NOMO-1 treated with dmso at 0.1 percent for 144 hours (cell line): ENCODE results near the gene PEPD.

Experiments used
- DNase-seq: peaks from one replicate; lab custom pipeline; 2025; ENCODE audit not compliant: unreplicated experiment; lab: John Stamatoyannopoulos, UW

PEPD gene

DNA sequence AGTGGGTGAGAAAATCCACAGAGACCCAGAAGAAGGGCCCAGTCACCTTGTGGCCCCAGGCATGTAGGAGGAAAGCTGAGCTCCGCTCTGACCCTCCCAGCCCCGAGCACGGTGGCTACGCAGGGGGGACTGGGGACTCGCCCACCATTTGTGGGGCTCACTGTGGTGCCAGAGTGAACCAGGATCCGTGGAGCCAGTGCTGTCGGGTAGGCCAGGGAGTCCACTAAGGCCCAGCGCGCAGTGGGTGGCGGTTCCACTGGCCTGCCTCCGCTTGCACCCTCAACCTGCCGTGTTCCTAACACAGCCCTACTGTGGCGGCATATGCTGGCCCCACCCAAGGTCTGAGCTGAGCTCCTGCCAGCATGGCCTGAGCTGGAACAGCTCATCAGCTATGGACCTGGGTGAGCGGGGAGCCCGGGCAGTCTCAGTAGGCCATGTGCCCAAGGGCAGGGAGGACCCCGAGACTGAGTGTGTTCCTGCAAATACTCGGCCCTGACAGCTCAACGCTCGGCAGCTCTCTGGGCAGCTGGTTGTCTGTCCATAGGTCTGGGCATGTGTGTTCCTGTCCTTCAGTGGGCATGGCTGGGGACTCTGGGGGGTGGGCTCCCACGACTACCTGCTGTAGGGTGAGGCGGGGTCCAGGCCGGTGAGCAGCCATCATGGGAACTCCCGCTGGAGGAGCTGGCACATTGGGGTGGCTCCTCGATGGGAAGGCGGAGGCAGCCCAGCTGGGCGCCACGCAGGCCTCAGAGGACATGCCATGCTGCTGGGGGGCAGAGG, 111.5 kb downstream of the PEPD start:
- no peak for DNase-seq

GRCh38 chr19:33408538-33409434, 112.8 kb downstream of the PEPD start:
- no peak for DNase-seq

- DNase-seq, result no peak
These were observed 113.5 kb downstream of the PEPD start for GRCh38 chr19:33408116-33408515.

DNA sequence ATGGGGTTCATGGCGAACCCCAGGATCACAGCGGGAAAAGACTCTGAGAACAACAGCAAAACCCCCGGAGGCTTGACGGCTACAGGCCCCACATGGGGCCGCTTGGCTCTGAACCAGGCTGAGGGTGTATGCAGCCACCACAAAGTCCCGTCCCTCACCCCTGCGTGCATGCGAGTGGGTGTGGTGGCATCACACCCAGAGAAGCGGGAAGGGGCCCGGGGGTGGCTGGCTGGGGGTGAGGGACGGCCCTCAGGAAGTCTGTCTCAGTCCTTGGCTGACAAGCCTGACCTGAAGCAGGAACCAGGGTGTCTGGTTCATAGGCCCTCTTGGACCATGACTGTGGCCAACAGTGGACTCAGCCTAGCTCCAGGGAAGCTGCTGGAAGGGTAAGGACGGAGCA, 113.9 kb downstream of the PEPD start:
- no peak for DNase-seq

DNA sequence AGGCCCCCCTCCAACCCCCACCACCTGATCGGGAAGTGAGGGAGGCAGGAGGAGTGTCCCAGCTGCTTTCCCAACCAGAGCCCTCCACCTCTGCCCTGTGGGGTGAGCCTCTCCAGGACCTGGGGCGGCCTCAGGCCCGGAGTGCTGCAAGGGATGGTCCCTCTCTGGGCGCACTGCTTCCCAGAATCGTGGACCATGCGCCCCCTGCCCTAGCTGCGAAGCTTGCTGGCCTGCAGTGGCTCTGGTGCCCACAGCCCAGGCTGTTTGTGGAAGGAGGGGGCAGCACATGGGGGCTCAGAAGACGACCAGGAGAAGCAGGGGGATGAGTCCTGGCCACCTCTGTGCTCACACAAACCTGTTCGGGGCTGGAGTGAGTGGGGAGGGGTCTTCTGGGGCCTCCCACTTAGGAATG, 114.4 kb downstream of the PEPD start:
- no peak for DNase-seq

GRCh38 chr19:33406521-33407139, 115.0 kb downstream of the PEPD start:
- DNase-seq, result peak; percentile 36

GRCh38 chr19:33405553-33406461, 115.8 kb downstream of the PEPD start:
- DNase-seq, result no peak

- DNase-seq, result no peak
These were observed 116.4 kb downstream of the PEPD start for GRCh38 chr19:33405254-33405552.

DNA sequence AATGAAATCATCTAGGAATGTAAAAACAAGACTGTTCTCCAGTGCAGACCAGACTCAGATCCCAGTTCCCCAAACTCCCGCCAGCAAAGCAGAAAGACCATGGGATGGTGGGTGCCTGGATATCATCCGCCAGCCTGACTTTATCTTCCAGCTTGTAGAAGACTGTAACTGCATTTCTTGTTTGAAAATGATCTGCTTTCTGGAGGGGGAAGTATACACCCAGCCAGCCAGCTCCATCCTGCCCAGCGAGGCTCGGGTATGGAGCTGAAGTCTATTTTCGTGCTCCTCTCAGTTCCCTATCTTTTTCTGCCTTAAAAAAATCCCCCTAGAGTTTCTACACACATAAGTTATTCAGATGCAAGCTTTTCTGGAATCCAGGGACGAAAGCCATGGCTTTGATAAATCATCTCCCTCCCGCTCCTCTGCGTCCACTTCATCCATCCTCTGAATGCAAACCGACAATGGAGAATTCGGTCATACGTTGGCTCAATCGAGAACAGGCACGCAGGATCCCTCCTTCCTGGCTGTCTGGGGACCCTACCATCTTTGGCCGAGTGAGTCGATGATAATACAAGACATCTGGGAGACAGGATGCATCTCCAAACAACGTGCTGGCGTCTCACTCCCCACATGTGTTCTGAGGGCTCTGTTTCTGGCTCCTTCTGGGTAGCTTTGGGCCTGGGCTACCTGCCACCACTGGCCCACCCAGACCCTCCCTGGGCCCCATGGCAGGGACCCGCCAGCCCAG, 116.9 kb downstream of the PEPD start:
- DNase-seq, result peak; percentile 35

- no peak for DNase-seq
These were observed 117.7 kb downstream of the PEPD start for GRCh38 chr19:33403973-33404304.

- DNase-seq, result no peak
These were observed 118.2 kb downstream of the PEPD start for GRCh38 chr19:33403221-33403972.

- DNase-seq, result no peak
These were observed 119.0 kb downstream of the PEPD start for GRCh38 chr19:33402421-33403220.

DNA sequence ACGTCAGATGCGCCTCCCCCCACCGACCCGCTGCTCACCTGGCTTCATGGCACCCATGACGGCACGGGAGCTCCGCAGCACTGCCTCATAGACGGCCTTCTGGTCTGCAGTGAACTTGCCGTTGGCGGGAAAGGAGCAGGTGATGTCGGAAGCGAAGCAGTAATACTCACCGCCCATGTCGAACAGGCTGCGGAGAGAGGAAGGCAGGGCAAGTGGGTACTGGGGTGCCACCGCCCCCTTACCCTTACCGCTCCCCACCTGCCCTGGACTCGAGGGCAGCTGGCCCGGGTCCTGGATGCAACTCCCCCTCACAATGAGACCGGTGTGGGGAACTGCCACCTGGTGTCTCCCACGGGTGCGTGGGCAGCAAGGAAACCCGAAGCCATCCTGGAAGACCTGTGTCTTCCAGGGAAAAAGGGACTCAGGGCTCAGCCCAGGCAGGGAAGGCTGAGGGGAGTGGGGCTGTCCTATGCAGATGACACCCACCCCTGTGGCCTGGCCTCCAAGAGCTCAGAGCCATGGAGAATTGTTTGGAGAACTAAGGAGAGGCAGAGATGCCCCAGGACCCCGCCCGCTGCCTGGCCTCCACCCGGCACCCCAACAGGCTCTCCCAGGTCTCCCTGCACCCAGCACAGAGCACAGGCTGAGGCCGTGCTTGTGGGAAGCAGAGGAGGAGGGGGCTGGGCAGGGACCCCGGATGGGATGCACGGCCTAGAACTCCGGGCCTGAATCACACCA, 119.7 kb downstream of the PEPD start:
- DNase-seq, result no peak

DNA sequence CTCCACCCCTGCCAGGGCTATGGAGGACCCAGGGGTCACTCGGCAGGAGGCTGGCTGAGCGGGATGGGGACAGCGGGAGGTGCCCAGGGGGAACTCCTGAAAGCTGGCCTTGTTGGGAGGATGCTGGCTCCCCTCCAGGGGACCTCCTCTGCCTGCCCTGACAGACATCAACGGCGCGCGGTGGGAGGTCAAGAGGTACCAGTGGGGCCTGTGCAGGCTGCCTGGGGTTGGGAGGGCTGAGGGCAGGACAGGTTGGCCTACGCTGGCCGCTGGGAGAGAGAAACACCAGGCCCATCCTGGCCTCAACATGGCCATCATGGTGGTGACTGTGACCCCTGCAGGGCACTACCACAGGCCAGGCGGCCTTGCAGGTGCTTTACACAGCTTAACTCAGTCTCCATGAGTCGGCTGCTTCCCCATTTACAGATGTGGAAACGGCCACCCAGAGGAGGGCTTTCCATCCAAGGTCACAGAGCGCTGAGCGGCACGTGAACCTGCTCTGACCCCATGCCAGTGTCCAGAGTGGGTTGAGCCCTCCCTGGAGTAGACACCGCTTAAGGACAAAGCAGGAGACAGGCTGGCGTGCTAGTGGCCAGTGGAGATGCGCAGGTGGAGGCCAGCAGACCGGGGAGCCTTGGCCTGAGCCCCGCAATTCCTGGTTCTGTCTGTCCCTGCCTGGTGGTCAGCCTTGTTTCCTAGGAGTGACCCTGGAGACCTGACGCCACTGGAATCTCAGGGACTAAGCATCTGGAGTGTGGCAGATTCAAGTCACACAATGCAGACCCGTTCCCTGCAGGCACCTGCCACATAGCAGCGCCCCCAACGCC, 120.5 kb downstream of the PEPD start:
- no peak for DNase-seq

DNA sequence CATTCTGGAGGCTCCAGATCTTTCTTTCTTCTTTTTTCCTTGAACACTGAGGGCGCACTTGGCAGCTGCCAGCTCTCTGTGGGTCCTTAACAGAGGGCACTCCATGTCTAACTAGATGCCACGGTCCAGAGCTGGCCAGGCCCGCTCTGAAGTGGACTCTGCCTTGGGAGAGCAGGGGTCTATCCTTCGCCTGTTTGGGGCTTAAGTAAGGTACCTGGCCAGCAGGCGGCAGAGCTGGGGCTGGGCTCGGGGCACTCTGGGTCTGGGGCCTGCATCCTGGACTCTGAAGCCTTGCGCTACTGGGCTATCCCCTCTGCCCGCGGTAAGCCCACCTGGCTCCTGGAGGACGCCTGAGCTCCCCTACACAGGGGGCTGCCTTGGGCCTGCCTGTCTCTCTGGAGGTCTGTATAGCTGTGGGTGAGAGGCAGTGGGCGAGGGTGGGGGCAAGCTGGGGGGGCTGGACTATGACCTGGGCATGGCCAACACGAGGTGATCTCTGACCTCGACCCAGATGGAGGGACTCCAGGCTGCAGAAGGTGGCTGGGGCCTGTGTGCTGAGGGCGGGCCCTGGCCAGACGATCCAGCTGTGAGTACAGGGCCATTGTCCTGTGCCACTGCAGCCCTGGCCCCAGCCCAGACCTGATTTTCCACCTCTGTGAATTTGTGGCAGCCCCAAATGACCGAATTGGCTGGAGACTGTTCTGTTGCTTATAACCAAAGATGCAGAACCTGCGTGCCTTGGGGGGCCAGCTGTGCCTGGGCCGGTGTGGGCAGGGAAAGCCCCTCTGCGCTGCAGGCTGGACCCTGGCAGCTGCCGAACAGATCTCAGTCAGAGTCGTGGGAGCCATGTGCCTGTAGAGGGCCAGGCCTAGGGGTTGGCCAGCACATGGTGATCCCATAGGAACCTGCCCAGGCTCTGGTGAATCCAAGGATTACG, 121.6 kb downstream of the PEPD start:
- no peak for DNase-seq

- no peak for DNase-seq
These were observed 122.4 kb downstream of the PEPD start for GRCh38 chr19:33399081-33399744.
